Activated naive CD8-positive, alpha-beta T cell treated with anti-CD3 and anti-CD28 coated beads, Interleukin-2, amount 10 ng/mL, durations not matched to agents 7 days and 5 days (primary cell): Measurements from ENCODE around the gene COL2A1. TPM values are rescaled to one million over a fixed set of nuclear protein-coding genes. Genes with fewer than 3 reads are reported as not detected.

Experiments
- ATAC-seq: fragments of 150-1000 bp; cut with Tn5 transposase; one replicate; pipeline ENCODE4 v1.10.0; 2021; ENCODE audit warnings: low read depth, moderate library complexity
- POLR2A ChIA-PET: fragments of 350-600 bp; sonication (Branson Sonifier 250); formaldehyde crosslinking; loops from one replicate; lab custom pipeline; 2021; ENCODE audit warnings: antibody characterized with exemption; lab: Charles Lee
- DNase-seq: peaks from one replicate; pipeline ENCODE4 v3.0.0; 2021
- H3K27ac Mint-ChIP-seq: one replicate; pipeline ENCODE4 v1.8.0; 2022; ENCODE audit warnings: mild to moderate bottlenecking, mixed read lengths
- H3K27me3 Mint-ChIP-seq: one replicate; pipeline ENCODE4 v1.8.0; 2022; ENCODE audit warnings: mild to moderate bottlenecking, moderate library complexity, mixed read lengths
- H3K36me3 Mint-ChIP-seq: one replicate; pipeline ENCODE4 v1.8.0; 2021; ENCODE audit warnings: mild to moderate bottlenecking, mixed read lengths
- H3K4me1 Mint-ChIP-seq: one replicate; pipeline ENCODE4 v1.8.0; 2021; ENCODE audit warnings: mixed read lengths
- H3K4me3 Mint-ChIP-seq: one replicate; pipeline ENCODE4 v1.8.0; 2022; ENCODE audit warnings: mild to moderate bottlenecking, moderate library complexity, mixed read lengths
- H3K9me3 Mint-ChIP-seq: one replicate; pipeline ENCODE4 v1.8.0; 2021; ENCODE audit warnings: mixed read lengths
- total RNA-seq, 2 experiments: library from RNA; stranded (reverse); gene quantifications; one replicate each; pipeline ENCODE4 v1.2.3, GENCODE V29; 2021

Gene COL2A1
- total RNA-seq, 2 experiments from 2014 or later = not detected

GRCh38 chr12:48000878-48001504 lies 3.3 kb downstream of the COL2A1 start:
- Mint-ChIP-seq H3K27ac (no peak overlapping the region), H3K36me3 (no peaks in the 10 kb centered on the region), H3K27me3 (peaks cover 94% of the 10 kb centered on the region), H3K4me3 (peak overlapping the region; percentile 71), H3K9me3 (no peaks in the 10 kb centered on the region), H3K4me1 (peaks cover 28% of the 10 kb centered on the region)
- POLR2A ChIA-PET = no interaction called here
- DNase-seq (no peak), ATAC-seq (no peak)

GRCh38 chr12:47999816-48000215 lies 4.5 kb downstream of the COL2A1 start:
- H3K27me3 Mint-ChIP-seq = peaks cover 94% of the 10 kb centered on the region
- ATAC-seq (no peak), DNase-seq (no peak)
- no peak overlapping the region for H3K4me3 Mint-ChIP-seq
- H3K27ac Mint-ChIP-seq = no peak overlapping the region
- no peaks in the 10 kb centered on the region for H3K9me3 Mint-ChIP-seq
- peaks cover 28% of the 10 kb centered on the region for H3K4me1 Mint-ChIP-seq
- no peaks in the 10 kb centered on the region for H3K36me3 Mint-ChIP-seq
- POLR2A ChIA-PET = no interaction called here

GRCh38 chr12:47997321-47997720 lies 7.0 kb downstream of the COL2A1 start:
- H3K27me3 Mint-ChIP-seq = peaks cover 96% of the 10 kb centered on the region
- H3K4me1 Mint-ChIP-seq = peaks cover 16% of the 10 kb centered on the region
- POLR2A ChIA-PET = no interaction called here
- DNase-seq (no peak), ATAC-seq (no peak)
- no peak overlapping the region for H3K4me3 Mint-ChIP-seq
- no peaks in the 10 kb centered on the region for H3K9me3 Mint-ChIP-seq
- H3K36me3 Mint-ChIP-seq = no peaks in the 10 kb centered on the region
- no peak overlapping the region for H3K27ac Mint-ChIP-seq

- no peak overlapping the region for H3K27ac Mint-ChIP-seq
- H3K4me1 Mint-ChIP-seq = peaks cover 7% of the 10 kb centered on the region
- H3K9me3 Mint-ChIP-seq = no peaks in the 10 kb centered on the region
- peaks cover 94% of the 10 kb centered on the region for H3K27me3 Mint-ChIP-seq
- H3K4me3 Mint-ChIP-seq = no peak overlapping the region
- H3K36me3 Mint-ChIP-seq = no peaks in the 10 kb centered on the region
- ATAC-seq = no peak
- POLR2A ChIA-PET = no interaction called here
- DNase-seq = no peak
Observed at GRCh38 chr12:47995981-47996401, 8.3 kb downstream of the COL2A1 start.

GRCh38 chr12:47993491-47993890 lies 10.8 kb downstream of the COL2A1 start:
- no peak overlapping the region for H3K4me3 Mint-ChIP-seq
- peaks cover 23% of the 10 kb centered on the region for H3K4me1 Mint-ChIP-seq
- no peak overlapping the region for H3K27ac Mint-ChIP-seq
- POLR2A ChIA-PET = no interaction called here
- H3K27me3 Mint-ChIP-seq = peaks cover 75% of the 10 kb centered on the region
- H3K36me3 Mint-ChIP-seq = no peaks in the 10 kb centered on the region
- ATAC-seq (no peak), DNase-seq (no peak)
- H3K9me3 Mint-ChIP-seq = no peaks in the 10 kb centered on the region

- H3K9me3 Mint-ChIP-seq = no peaks in the 10 kb centered on the region
- ATAC-seq = no peak
- no peak for DNase-seq
- peaks cover 21% of the 10 kb centered on the region for H3K4me1 Mint-ChIP-seq
- no peak overlapping the region for H3K27ac Mint-ChIP-seq
- H3K27me3 Mint-ChIP-seq = peaks cover 75% of the 10 kb centered on the region
- H3K4me3 Mint-ChIP-seq = no peak overlapping the region
- no peaks in the 10 kb centered on the region for H3K36me3 Mint-ChIP-seq
- POLR2A ChIA-PET = no interaction called here
Observed at GRCh38 chr12:47992776-47993175, 11.5 kb downstream of the COL2A1 start.

GRCh38 chr12:47991106-47992061 lies 12.9 kb downstream of the COL2A1 start:
- Mint-ChIP-seq H3K4me3 (peak overlapping the region; percentile 60), H3K4me1 (peaks cover 21% of the 10 kb centered on the region), H3K9me3 (no peaks in the 10 kb centered on the region), H3K27ac (peak overlapping the region; percentile 81), H3K36me3 (no peaks in the 10 kb centered on the region), H3K27me3 (peaks cover 75% of the 10 kb centered on the region)
- POLR2A ChIA-PET = interaction anchor here (0.9 to 1.5 kb wide), 3 partner anchors 12 to 115 kb away, joined by 3 to 5 read pairs (median 3); partner anchors contain the start of gene SENP1
- DNase-seq (no peak), ATAC-seq (no peak)

GRCh38 chr12:47990351-47991105 lies 13.7 kb downstream of the COL2A1 start:
- POLR2A ChIA-PET = interaction anchor here (0.9 to 1.5 kb wide), 2 partner anchors 11 to 65 kb away, joined by 3 to 5 read pairs; no protein-coding TSS in a partner anchor

DNA sequence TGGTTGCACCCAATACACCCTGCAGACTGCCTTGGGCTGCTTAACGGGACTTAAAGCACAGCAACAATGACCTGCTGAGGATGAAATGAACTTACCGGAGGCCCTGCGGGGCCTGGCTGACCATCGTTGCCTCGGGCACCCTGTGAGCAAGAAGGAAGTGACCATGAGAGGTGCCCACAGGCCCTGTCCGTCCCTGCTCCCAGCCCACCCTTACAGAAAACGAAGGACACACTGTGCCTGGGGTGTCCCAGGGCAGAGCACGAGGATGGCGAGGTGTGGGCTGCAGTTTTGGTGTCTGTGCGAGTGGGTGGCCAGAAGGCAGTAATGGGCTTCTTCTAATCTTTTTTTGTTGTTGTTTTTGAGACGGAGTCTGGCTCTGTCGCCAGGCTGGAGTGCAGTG lies 14.6 kb downstream of the COL2A1 start:
- DNase-seq = no peak
- Mint-ChIP-seq H3K4me1 (peaks cover 21% of the 10 kb centered on the region), H3K9me3 (no peaks in the 10 kb centered on the region), H3K36me3 (no peaks in the 10 kb centered on the region), H3K27me3 (peaks cover 62% of the 10 kb centered on the region), H3K4me3 (peak overlapping the region; percentile 60), H3K27ac (peak overlapping the region; percentile 81)
- POLR2A ChIA-PET = interaction anchor here (1.5 kb wide), 1 partner anchor 10 kb away, joined by 5 read pairs; no protein-coding TSS in a partner anchor
- ATAC-seq = no peak

More at GRCh38 chr12:47990351-47991105, 13.7 kb downstream of the COL2A1 start:
- Mint-ChIP-seq H3K27me3 (peaks cover 71% of the 10 kb centered on the region), H3K4me1 (peaks cover 21% of the 10 kb centered on the region), H3K4me3 (peak overlapping the region; percentile 60), H3K27ac (peak overlapping the region; percentile 81), H3K9me3 (no peaks in the 10 kb centered on the region), H3K36me3 (no peaks in the 10 kb centered on the region)
- peak; percentile 66 for DNase-seq
- peak; percentile 91 for ATAC-seq

- H3K27me3 Mint-ChIP-seq = peaks cover 61% of the 10 kb centered on the region
- no peaks in the 10 kb centered on the region for H3K9me3 Mint-ChIP-seq
- H3K36me3 Mint-ChIP-seq = no peaks in the 10 kb centered on the region
- ATAC-seq (no peak), DNase-seq (no peak)
- H3K4me1 Mint-ChIP-seq = peaks cover 21% of the 10 kb centered on the region
- peak overlapping the region; percentile 20 for H3K27ac Mint-ChIP-seq
- POLR2A ChIA-PET = no interaction called here
- no peak overlapping the region for H3K4me3 Mint-ChIP-seq
Observed at GRCh38 chr12:47989023-47989417, 15.3 kb downstream of the COL2A1 start.

DNA sequence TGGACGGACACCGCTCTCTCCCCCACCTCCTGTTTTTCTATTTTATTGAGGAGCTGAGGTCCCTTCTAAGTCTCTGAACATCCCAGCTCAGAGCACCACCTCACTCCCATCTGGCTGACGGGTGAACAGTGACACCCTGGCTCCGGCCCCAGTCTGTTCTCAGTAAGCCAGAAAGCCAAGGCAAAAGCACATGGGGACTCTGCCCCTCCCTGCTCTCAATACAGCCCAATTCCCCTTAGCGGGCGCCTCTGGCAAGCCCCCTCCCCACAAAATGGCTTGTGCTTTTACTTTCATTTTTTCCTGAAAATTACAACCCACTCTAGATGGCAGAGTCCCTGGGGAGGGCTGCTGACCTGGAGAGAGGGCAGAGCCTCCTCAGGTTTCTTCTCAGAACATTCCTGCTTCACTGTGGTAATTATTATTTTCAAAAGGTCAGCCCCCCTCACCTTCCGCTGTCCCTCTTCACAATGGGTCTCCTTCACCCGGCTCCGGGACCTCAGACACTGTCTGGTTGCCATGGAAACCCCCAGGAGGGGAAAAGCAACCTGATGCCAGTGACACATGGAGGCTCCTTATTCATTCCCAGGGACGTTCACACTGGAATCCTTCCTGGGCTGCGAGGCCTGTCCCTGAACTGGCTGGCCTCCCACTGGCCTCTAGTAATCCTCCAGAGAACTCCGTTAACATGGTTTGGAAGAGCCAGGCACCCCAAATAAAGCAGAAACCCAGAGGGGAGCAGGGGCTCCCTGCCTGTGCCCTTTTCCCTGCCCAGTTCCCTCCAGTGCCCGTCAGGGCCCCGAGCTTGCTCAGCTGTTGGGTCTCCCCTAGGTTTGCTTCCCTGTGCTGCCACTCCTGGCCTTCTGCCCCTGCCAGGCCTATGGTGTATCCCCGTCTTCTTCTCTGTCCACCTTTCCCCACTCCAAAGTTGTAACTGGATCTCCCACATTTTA lies 15.9 kb downstream of the COL2A1 start:
- DNase-seq = no peak
- Mint-ChIP-seq H3K4me3 (no peak overlapping the region), H3K27ac (peak overlapping the region; percentile 20), H3K27me3 (peaks cover 55% of the 10 kb centered on the region), H3K9me3 (no peaks in the 10 kb centered on the region), H3K36me3 (no peaks in the 10 kb centered on the region), H3K4me1 (peaks cover 21% of the 10 kb centered on the region)
- POLR2A ChIA-PET = no interaction called here
- ATAC-seq = no peak

- no peaks in the 10 kb centered on the region for H3K9me3 Mint-ChIP-seq
- no peak for ATAC-seq
- no peak overlapping the region for H3K4me3 Mint-ChIP-seq
- POLR2A ChIA-PET = interaction anchor here (0.8 kb wide), 1 partner anchor 16 kb away, joined by 3 read pairs; no protein-coding TSS in a partner anchor
- peaks cover 49% of the 10 kb centered on the region for H3K27me3 Mint-ChIP-seq
- no peak for DNase-seq
- H3K36me3 Mint-ChIP-seq = no peaks in the 10 kb centered on the region
- peaks cover 21% of the 10 kb centered on the region for H3K4me1 Mint-ChIP-seq
- H3K27ac Mint-ChIP-seq = no peak overlapping the region
Observed at GRCh38 chr12:47987411-47988072, 16.7 kb downstream of the COL2A1 start.
